ENCODE results near the gene BRD7.
A peak's percentile ranks its signal among the peaks of the same experiment; 100 is the strongest.

Gene BRD7

GRCh38 chr16:50298075-50298460, 70.7 kb downstream of the BRD7 start:
- no peak overlapping the region for H3K4me3 ChIP-seq (replicated peaks; ENCODE audit: low read depth, low read length)

GRCh38 chr16:50297301-50298074, 71.3 kb downstream of the BRD7 start:
- peak; percentile 6 for DNase-seq (ENCODE audit: extremely low read depth, insufficient read length)
- Histone ChIP-seq H3K4me3 (replicated peaks; ENCODE audit: low read depth, low read length) (no peak overlapping the region), H3K27me3 (replicated peaks; ENCODE audit: control insufficient read depth, insufficient read depth, low read length) (no peaks in the 10 kb centered on the region), H3K36me3 (ENCODE audit: control insufficient read depth, insufficient read depth, low read length) (peaks cover 55% of the 10 kb centered on the region)
- no peak for TF ChIP-seq CTCF (IDR thresholded peaks at IDR 0.05; ENCODE audit: insufficient read depth, low read length, poor library complexity, severe bottlenecking)

More at GRCh38 chr16:50298075-50298460, 70.7 kb downstream of the BRD7 start:
- Histone ChIP-seq H3K36me3 (ENCODE audit: control insufficient read depth, insufficient read depth, low read length) (peaks cover 50% of the 10 kb centered on the region), H3K27me3 (replicated peaks; ENCODE audit: control insufficient read depth, insufficient read depth, low read length) (no peaks in the 10 kb centered on the region)
- no peak for TF ChIP-seq CTCF (IDR thresholded peaks at IDR 0.05; ENCODE audit: insufficient read depth, low read length, poor library complexity, severe bottlenecking)
- DNase-seq (ENCODE audit: extremely low read depth, insufficient read length): peak; percentile 0

- Histone ChIP-seq H3K36me3 (ENCODE audit: control insufficient read depth, insufficient read depth, low read length) (peaks cover 56% of the 10 kb centered on the region), H3K4me3 (replicated peaks; ENCODE audit: low read depth, low read length) (no peak overlapping the region), H3K27me3 (replicated peaks; ENCODE audit: control insufficient read depth, insufficient read depth, low read length) (no peaks in the 10 kb centered on the region)
- no peak for TF ChIP-seq CTCF (IDR thresholded peaks at IDR 0.05; ENCODE audit: insufficient read depth, low read length, poor library complexity, severe bottlenecking)
- no peak for DNase-seq (ENCODE audit: extremely low read depth, insufficient read length)
Observed at GRCh38 chr16:50296807-50297206, 72.0 kb downstream of the BRD7 start.

GRCh38 chr16:50295541-50296132, 73.2 kb downstream of the BRD7 start:
- no peak for DNase-seq (ENCODE audit: extremely low read depth, insufficient read length)
- no peak overlapping the region for H3K4me3 ChIP-seq (replicated peaks; ENCODE audit: low read depth, low read length)
- H3K36me3 ChIP-seq (ENCODE audit: control insufficient read depth, insufficient read depth, low read length): peaks cover 54% of the 10 kb centered on the region
- TF ChIP-seq CTCF (IDR thresholded peaks at IDR 0.05; ENCODE audit: insufficient read depth, low read length, poor library complexity, severe bottlenecking): no peak
- no peaks in the 10 kb centered on the region for H3K27me3 ChIP-seq (replicated peaks; ENCODE audit: control insufficient read depth, insufficient read depth, low read length)

GRCh38 chr16:50294955-50295354, 73.8 kb downstream of the BRD7 start:
- Histone ChIP-seq H3K36me3 (ENCODE audit: control insufficient read depth, insufficient read depth, low read length) (peaks cover 58% of the 10 kb centered on the region), H3K4me3 (replicated peaks; ENCODE audit: low read depth, low read length) (no peak overlapping the region)
- no peak for DNase-seq (ENCODE audit: extremely low read depth, insufficient read length)

More at GRCh38 chr16:50294955-50295354, 73.8 kb downstream of the BRD7 start:
- no peaks in the 10 kb centered on the region for H3K27me3 ChIP-seq (replicated peaks; ENCODE audit: control insufficient read depth, insufficient read depth, low read length)
- no peak for TF ChIP-seq CTCF (IDR thresholded peaks at IDR 0.05; ENCODE audit: insufficient read depth, low read length, poor library complexity, severe bottlenecking)

Measured in GM06990 (cell line).